Thyroid gland (tissue), 4 donors: ENCODE results near the gene DNAH8. TPM values are rescaled to one million over a fixed set of nuclear protein-coding genes. Genes with fewer than 3 reads are reported as not detected.

Experiments used
- DNase-seq, 2 donors: peaks; one replicate each; pipeline ENCODE4 v3.0.0-alpha.2; 2019
- H3K27ac ChIP-seq, 3 donors: fragments of 200-600 bp; sonication (generic); 1 replicate in 2 of 3; 2 replicates in 1 of 3; pipeline ENCODE4 v1.5.1; 2016 to 2019; ENCODE audit warnings: mild to moderate bottlenecking in 1 of 3, moderate library complexity in 1 of 3
- H3K27me3 ChIP-seq: fragments of 200-600 bp; sonication (generic); one replicate; pipeline ENCODE4 v1.5.1; 2019
- H3K36me3 ChIP-seq, 2 donors: fragments of 200-600 bp; sonication (generic); one replicate each; pipeline ENCODE4 v1.5.1; 2016 to 2019
- H3K4me1 ChIP-seq, 2 donors: fragments of 200-600 bp; sonication (generic); one replicate each; pipeline ENCODE4 v1.5.1; 2017 to 2019
- H3K4me3 ChIP-seq, 3 donors: fragments of 200-600 bp; sonication (generic); replicated peaks in 1 of 3; 1 replicate in 2 of 3; 2 replicates in 1 of 3; pipeline ENCODE4 v1.5.1; 2016; ENCODE audit warnings: mild to moderate bottlenecking in 1 of 3
- H3K9me3 ChIP-seq: fragments of 200-600 bp; sonication (generic); one replicate; pipeline ENCODE4 v1.5.1; 2017
- CTCF ChIP-seq, 6 experiments: fragments of 200-600 bp in 3 of 6; fragments of 450-650 bp in 3 of 6; sonication (generic) in 3 of 6; IDR thresholded peaks; one replicate each; pipeline ENCODE4 v1.5.1; 2016 to 2019; ENCODE audit warnings: antibody characterized with exemption in 6 of 6, mild to moderate bottlenecking in 2 of 6, inconsistent platforms in 1 of 6, moderate library complexity in 1 of 6
- POLR2A ChIP-seq, 2 donors: fragments of 450-650 bp; IDR thresholded peaks; one replicate each; pipeline ENCODE4 v1.6.1; 2017; ENCODE audit warnings: antibody characterized with exemption in 2 of 2, mild to moderate bottlenecking in 2 of 2, moderate library complexity in 1 of 2
- WGBS, 2 donors: methylation state at CpG; one replicate each; pipeline ENCODE4 v1.1.5; 2017; 5-methylcytosine and 5-hydroxymethylcytosine counted together
- intact Hi-C: fragments of 100-400 bp; cut with DNase I; formaldehyde crosslinking; loops from one replicate; pipeline ENCODE4 v1.15.1; 2023
- total RNA-seq, 4 donors: library from RNA; depleted of rRNA; stranded (reverse); fragments of >200 nt; gene quantifications; one replicate each; pipeline ENCODE4 v1.2.3, GENCODE V29; 2016

The DNAH8 gene
- total RNA-seq, 4 donors from 2014 or later = 0.04 to 4.8 (median 0.12) TPM

- H3K9me3 ChIP-seq = no peaks in the 10 kb centered on the region
- H3K4me3 ChIP-seq = no peak overlapping the region
- no peaks in the 10 kb centered on the region for H3K4me1 ChIP-seq
- no peak for DNase-seq
- no peak for TF ChIP-seq POLR2A (IDR thresholded peaks at IDR 0.05)
- no peak for TF ChIP-seq CTCF (IDR thresholded peaks at IDR 0.05)
- no peak overlapping the region for H3K27ac ChIP-seq
- H3K27me3 ChIP-seq = no peaks in the 10 kb centered on the region
- intact Hi-C loops = no loop called here
- no peaks in the 10 kb centered on the region for H3K36me3 ChIP-seq
These were observed 253.6 kb downstream of the DNAH8 start for GRCh38 chr6:38968702-38969149.

GRCh38 chr6:38973178-38974057 is 258.3 kb downstream of the DNAH8 start:
- H3K27me3 ChIP-seq = no peaks in the 10 kb centered on the region
- TF ChIP-seq POLR2A (IDR thresholded peaks at IDR 0.05) (no peak), CTCF (IDR thresholded peaks at IDR 0.05) (peak in 3 of 6 experiments; percentile 54 to 63 (median 56))
- no peak for DNase-seq
- no peaks in the 10 kb centered on the region for H3K4me1 ChIP-seq
- WGBS, 2 donors = 74 to 78% methylated on average over 8 of the region's 8 CpGs
- H3K27ac ChIP-seq = no peak overlapping the region
- no peaks in the 10 kb centered on the region for H3K9me3 ChIP-seq
- intact Hi-C loops = no loop called here
- H3K36me3 ChIP-seq = no peaks in the 10 kb centered on the region
- no peak overlapping the region for H3K4me3 ChIP-seq

DNA sequence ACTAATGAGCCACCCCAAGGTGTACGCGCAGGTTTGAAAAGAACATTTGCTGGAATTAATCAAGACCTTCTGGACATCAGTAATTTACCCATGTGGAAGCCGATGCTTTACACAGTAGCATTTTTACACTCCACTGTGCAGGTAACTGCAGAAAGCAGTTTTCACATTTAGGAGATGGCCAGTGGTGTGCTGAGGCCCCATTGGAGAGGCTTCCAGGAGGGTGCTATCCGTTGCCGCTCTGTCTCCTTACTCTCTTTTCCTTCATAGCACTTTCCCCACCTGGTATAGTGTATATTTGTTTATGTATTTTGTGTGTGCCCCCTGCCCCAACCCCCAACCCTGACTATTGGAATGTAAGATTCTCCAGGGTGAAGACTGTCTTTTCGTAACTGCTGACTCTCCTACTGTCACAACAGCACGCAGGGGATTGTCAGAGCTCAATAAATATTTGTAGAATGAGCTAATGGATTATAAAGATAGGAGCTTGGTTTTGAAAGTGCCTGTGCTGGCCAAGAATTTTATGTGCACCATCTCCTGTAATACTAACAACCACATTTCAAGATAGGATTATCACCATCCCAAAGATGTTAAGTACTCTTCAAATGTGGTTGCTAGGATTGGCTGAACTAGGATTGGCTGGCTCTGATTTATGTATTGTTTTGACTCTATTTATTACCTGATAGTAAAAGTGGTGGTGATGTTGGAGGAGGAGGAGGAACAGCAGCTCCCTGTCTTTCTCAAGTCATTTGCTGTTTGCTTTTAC is 259.5 kb downstream of the DNAH8 start:
- intact Hi-C loops = no loop called here
- no peak overlapping the region for H3K27ac ChIP-seq
- no peak for TF ChIP-seq POLR2A (IDR thresholded peaks at IDR 0.05)
- TF ChIP-seq CTCF (IDR thresholded peaks at IDR 0.05) = no peak

DNA sequence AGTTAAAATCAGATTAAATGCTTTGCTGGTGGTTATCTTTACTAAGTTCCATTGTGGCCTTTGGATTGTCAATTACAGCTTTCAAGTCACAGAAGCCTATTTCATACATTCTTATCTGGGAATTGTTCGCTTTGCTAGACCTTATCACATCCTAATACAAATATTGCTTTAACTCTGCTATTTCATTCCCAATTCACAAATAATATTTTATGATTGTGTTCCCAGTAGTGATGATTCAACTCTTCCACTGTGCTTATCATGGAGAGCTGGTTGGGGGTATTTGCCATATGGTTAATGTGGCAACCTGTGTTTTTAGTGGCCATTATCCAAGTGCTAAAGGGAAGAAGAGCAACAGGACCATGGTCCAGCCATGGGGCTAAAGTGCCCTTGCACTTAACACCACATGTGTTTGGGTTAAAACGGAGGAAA is 260.5 kb downstream of the DNAH8 start:
- 62 to 64% methylated on average over 2 of the region's 2 CpGs for WGBS, 2 donors
- no peaks in the 10 kb centered on the region for H3K9me3 ChIP-seq
- no peak overlapping the region for H3K4me3 ChIP-seq
- no peak for DNase-seq
- no peaks in the 10 kb centered on the region for H3K36me3 ChIP-seq
- no peaks in the 10 kb centered on the region for H3K4me1 ChIP-seq
- H3K27ac ChIP-seq = no peak overlapping the region
- H3K27me3 ChIP-seq = no peaks in the 10 kb centered on the region
- intact Hi-C loops = no loop called here
- TF ChIP-seq POLR2A (IDR thresholded peaks at IDR 0.05) = no peak
- no peak for TF ChIP-seq CTCF (IDR thresholded peaks at IDR 0.05)

More for the DNA sequence above, 259.5 kb downstream of the DNAH8 start:
- no peak for DNase-seq
- Histone ChIP-seq H3K4me1 (no peaks in the 10 kb centered on the region), H3K36me3 (no peaks in the 10 kb centered on the region), H3K9me3 (no peaks in the 10 kb centered on the region), H3K4me3 (no peak overlapping the region), H3K27me3 (no peaks in the 10 kb centered on the region)
- WGBS, 2 donors = 69 to 71% methylated on average over 7 of the region's 7 CpGs

GRCh38 chr6:38976051-38976450 is 260.9 kb downstream of the DNAH8 start:
- Histone ChIP-seq H3K9me3 (no peaks in the 10 kb centered on the region), H3K4me1 (no peaks in the 10 kb centered on the region), H3K36me3 (no peaks in the 10 kb centered on the region), H3K27me3 (no peaks in the 10 kb centered on the region), H3K27ac (no peak overlapping the region), H3K4me3 (no peak overlapping the region)
- WGBS, 2 donors = 74 to 83% methylated on average over 3 of the region's 3 CpGs
- no peak for DNase-seq
- TF ChIP-seq POLR2A (IDR thresholded peaks at IDR 0.05) = no peak
- TF ChIP-seq CTCF (IDR thresholded peaks at IDR 0.05) = no peak
- intact Hi-C loops = no loop called here
